Left hindlimb (tissue), 1 donor: ENCODE results near the gene SP100.
"Not testable (repeated sequence)": the region's sequence is repeated elsewhere in the genome, so short reads cannot be mapped to it uniquely, and the experiment has no call there.

Source experiments
- DNase-seq: peaks from one replicate; pipeline ENCODE4 v3.0.0-alpha.2; 2018

Gene SP100

DNA sequence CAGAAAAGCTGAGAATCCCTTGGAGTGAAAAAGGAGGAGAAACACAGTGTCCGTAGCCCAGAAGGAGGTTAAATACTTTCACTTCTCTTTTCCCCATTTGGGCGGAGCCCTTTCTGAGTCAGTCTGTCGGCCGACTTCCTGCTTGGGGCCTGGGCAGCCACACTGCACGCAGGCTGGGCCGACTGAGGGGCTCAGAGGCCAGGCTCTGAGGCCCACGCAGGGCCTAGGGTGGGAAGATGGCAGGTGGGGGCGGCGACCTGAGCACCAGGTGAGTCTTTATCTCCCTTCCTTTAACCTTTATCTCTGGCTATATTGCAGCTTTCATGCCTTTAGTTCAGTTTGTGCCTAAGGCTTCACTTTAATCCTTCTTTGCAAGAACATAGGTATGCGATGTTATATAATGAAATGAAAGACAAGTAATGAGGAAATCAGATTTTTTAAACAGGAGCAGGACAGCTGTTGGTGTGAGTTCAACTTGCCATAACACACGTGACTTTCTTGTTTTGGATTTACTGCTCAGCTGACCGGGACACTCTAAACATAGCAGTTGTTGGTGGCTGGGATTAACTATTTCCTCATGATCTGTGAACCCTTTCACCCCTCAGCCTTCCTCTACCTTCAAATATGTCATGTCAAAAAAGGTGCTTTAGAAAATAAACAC is at the start of gene SP100:
Gene SP100, plus strand, starts transcription at position 141 of the 661 bp plus-strand sequence. Its CDS starts 96 bp downstream, at position 237.
- DNase-seq: peak; percentile 65

DNA sequence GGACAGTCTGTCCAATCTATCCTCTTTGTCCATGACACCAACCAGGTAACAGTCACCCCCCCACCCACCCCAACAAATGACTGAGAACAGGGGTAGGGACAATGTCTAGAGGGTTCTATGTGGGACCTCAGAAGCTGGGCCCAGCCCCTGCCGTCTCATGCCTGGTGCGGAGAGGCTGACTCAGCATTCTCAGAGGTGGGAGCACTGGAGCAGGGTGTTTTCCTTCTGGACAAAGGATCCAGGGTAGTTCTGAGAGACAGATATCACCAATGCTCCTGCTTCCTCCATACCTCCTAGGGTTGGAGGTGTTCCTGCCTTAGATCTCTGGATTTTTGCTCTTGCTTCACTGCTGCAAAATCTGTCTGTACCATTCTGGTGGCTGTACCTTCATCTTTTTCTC is 33.9 kb upstream of the SP100 start:
- no peak for DNase-seq

DNA sequence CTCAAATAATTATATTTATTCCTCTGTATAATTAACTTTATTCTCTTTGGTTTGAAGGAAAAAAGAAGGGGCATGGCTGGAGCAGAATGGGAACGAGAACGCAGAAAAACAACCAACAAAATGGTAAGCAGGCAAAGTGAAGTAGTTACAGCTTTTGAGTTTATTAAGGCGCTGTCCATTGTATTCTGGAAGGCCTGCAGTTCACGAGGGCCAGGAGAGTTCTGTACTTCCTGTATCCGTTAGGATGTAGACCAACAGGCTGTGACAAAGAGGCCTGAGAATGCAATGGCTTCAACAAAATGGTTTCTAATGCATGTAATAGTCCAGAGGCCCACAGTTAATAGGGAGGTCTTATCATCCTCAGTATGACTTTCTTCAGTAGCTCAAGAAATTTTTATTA is 32.5 kb upstream of the SP100 start:
- no peak for DNase-seq

DNA sequence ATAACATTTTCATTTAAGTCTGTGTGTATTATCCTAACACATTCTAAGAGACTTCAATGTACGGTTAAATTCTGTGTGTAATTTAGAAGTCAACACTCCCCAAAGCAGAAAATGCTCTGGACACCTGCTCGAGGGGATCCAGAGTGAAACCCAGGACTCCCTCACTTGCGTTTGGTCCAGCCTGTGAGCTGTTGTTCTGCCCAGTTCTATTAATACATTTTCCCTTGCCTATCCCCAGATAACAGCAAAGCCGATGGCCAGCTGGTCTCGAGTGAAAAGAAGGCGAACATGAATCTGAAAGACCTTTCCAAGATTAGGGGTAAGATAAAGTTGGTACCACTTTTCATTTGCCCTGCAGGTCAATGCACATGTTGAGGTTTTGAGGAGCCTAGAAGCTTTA is 31.0 kb upstream of the SP100 start:
- no peak for DNase-seq

DNA sequence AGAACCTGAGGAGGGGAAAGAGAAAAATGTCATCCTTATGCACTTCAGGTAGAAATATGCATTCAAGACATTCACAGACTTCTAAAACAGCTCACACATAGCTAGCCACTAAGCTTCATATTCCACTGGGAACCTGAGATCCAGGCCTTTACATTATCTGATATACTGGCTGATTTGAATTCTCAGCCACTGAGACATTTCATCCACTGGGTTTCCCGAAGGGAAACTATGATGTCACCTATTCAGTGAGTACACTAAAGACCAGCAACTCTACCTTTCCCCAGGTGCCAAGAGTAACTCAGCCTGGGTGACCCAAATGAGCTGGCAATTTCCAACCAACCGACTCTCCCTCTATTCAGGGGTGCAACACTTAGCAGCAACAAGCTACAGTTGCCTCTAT is 21.7 kb upstream of the SP100 start:
- no peak for DNase-seq

DNA sequence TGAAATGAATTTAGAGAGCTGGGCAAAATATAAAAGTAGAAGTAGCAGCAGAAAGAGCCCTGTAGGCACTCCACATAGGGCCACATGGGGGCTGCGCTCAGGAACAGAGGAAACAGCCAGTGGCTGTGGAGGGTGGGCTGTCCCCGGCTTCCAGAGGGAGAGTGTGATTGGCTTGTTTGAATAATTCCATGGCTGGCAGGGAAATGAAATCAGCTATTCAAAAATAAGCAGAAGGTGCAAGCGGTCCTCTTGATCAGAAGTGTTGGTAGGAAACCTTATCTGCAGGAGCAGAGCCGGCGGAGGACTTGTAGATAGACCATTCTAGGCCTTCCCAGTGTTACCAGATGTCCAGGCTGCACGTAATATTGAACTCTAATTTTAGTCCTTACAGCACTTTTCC is 17.3 kb upstream of the SP100 start:
- not testable (repeated sequence) for DNase-seq

DNA sequence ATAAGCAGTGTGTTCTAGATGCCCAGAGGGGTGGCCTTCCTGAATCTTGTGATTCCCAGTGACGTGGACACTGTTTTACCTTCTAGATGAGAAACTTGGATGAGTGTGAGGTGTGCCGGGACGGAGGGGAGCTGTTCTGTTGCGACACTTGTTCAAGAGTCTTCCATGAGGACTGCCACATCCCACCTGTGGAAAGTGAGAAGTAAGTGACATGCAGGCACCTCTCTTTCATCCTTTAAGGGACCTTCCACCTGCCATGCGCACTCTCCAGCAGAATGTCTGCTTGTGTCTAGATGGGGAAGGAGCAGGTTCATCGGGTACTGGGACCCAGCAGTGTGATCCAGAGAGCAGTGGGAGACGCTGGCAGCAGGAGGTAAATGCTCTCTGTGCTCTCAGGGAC is 16.0 kb upstream of the SP100 start:
- no peak for DNase-seq

DNA sequence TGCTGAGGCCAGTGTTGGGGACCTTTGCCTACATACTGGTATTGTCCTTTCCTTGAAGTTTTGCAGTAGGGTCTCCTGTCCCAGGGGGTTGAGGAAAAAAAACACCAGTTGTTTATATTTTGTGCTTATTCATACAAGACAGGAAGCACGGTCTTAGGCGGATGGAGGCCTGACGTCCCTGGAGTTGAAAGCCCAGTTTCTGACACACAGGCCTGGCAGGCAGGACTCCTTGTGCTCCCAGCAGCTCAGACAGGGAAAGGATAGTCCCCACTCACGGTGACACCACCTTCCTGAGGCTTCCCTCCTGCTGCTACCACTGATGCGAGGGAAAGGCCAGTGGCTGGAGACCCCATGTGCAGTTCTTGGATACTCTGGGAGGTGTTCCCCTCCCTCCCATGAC is 15.5 kb upstream of the SP100 start:
- DNase-seq: no peak

DNA sequence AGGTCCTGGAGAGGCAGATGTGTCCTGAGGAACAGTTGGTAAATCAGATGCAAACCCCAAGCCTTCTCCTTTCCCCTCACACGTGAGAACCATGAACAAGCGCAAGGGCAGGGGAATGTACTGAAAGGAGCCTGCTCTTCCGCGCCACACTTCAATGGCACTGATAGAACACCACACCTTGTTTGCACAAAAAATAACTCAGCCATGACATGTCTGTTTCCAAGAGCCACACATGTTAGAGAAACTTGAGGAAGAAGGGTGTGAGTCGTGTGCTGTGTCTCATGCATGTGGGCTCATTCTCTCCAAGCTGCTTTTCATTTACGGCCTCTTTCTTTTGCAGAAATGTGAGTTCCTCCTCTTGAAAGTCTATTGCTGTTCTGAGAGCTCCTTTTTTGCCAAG is 15.0 kb upstream of the SP100 start:
- not testable (repeated sequence) for DNase-seq

DNA sequence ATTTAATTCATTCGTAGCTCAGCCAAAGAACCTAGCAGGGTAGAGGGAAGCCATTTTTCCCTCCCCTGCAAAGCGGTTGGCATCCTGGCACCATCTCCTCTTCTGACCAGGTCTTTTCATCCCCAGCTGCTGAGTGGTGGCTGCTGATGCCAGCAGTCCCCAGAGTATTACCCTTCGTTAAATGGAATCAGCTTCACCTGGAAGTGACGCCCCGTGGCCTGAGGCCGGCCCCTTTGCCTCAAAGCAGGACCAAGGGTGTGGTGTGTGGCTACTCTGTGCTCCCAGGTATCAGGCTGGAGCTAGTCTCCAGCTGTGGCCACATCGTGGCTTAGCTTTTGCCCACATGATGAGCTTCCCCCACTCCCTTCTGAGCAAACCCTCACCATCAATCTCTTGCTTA is 12.3 kb upstream of the SP100 start:
- no peak for DNase-seq

DNA sequence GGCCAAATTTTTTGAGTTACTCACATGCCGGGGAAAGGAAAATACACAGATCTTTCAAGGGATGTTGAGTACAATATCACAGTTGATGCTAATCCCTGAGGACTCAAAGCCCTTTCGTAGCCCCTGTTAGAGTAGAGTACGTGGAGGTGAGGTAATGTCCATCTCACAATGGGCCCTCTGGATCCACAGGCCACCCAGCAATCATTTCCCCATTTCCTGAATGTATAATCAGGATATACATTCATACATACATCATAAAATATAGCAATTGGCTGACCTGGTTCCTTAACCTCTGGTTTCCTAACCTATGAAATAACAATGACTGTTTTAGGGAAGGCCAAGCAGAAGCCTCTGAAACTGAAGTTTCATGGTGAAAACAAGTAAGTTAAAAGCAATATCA is 10.2 kb upstream of the SP100 start:
- DNase-seq: no peak

DNA sequence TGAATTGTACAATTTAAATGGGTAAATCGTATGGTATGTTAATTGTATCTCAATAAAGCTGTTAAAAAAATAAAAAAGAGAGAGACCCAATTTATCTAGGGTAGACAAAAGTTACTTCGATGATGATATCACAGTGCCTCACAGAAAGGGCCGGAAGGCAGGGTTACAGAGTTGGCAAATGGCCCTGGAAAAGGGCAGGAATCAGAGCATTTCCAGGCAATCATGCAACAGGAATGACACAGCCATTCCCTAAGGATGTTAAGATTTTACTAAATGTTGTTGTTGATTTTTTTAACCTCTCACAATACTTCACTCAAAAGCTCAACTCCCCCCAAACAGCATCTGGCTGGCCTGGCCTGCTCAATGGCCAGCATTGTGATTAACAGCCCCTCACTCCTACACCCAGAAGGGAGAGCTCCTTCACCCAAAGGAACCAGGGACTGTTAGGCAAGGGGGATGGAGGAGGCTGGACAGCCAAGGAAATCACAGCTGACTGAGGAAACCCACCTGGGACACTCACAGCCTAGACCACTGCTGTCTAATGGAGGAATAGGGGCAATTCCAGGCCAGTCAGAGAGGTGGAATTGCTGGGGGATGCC is 7.7 kb upstream of the SP100 start:
- DNase-seq: peak; percentile 50

DNA sequence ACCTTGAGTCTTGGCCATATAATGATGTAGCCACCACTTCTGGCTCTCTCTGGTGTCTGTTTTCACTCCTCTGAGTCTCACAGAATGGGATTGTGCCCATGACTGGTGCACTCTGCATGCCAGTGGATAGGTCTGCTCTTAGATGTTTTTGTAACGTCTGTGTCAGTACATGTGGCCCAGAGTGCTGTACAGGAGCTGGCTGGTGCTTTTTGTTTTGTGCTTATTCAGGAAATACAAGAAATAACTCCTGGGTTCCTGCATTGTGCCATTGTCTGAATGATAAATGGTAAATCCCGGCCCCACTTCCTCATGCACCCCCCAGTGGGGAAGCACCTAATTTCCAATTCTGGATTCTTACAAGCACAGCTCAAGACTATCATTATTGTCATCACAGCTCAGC is 6.7 kb upstream of the SP100 start:
- DNase-seq: not testable (repeated sequence)

DNA sequence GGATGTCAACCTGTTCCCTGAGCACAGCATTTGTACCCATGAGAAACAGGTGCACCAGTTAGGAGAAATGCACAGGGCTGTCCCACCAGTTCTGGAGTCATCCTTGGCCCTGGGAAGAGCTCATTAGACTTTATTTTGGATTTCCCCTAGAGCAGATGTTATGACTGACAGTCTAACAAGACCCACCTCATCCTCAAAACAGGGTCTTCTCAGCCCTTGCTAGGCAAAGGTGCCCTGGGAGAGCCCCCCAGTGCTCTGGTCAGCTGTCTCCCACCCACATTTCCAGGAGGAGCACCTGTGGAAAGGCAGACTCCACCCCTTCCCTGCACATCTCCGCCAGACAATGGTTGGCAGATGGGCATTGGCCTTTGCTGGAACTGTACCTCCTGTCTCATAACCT is 5.7 kb upstream of the SP100 start:
- DNase-seq: no peak

DNA sequence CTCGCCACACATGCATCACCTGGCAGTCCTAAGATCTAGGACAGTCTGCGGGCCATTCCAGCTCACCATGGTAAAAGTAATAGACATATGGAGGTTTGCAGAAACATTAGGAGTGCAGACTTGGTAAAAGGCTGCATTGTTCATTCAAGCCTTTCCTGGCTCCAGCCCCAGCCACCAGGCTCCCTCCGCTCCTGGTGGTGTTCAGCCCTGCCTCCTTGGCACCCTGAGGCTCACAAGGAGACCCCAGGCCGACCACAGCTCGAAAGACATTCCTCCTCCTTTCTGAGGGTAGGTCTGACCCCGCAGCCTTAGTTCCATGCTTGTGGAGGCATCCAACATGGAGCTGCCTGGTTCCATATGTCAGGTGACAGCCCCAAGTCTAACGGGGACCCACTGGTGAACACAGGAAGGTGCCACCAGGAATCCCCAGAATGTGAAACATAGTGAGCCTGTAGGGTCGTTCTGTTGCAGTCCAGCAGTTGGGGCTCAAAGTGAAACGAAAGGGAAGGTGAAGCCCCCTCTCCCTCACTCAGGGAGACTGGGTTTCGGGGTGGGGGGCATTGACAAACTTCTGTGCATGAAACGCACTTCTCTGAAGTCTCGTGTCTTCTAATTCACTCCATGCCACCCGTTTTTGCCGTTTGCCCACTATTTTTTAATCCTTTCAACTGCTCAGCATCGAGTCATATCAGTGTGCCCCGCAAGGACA is 5.0 kb upstream of the SP100 start:
- DNase-seq: no peak

DNA sequence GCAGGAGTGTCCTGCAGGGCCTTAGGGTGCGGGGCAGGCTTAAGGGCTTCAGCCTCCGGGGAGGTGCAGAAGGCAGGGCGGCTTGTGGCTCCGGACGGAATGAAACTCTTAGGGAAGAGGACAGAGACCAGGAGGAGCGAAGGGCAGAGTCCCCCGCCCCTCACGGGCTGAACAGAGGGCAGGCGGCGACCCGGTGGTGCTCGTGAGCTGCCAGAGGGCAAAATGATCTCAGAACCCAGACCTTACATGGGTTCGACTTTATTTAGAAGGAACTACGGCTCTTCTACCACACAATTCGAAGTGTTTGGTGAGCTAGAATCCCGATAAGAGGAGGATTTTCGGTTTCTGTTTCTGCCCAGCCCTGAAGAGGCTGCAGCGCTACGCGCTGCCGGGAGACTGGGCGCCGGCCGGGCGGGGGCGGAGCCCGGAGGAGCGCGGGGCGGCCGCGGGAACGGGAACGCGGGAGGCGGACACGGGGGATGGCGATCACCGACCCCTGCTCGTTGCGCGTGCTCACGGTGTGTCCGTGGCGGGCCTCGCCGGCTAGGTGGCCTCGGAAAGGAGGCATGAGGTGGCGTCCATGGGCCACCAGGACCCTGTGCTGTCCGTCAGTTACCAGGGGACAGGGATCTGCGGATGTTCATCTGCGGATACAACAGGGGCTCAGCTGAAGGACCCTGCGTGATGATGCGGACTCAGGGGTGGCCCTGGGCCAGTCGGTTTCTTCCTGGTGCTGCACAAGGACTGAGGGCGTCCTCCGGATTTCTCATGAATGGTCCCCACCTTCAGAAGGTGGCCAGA is 4.2 kb upstream of the SP100 start:
- peak; percentile 72 for DNase-seq

DNA sequence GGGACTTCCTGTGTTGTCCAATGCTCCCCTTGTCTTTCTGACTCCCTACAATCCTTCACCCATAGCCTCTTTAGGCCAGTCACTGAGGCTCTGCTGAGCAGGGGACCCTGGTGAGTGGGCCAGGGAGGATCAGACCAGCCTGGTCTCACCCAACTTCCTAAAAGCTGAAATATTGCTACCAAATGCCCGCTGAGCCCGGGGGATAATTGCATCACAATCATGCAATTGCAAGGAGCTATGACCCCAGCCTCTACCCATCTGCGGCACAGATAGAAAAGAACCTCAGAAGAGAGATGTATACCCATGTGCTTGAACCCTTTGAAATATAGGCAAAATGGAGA is 3.7 kb upstream of the SP100 start:
- no peak for DNase-seq

DNA sequence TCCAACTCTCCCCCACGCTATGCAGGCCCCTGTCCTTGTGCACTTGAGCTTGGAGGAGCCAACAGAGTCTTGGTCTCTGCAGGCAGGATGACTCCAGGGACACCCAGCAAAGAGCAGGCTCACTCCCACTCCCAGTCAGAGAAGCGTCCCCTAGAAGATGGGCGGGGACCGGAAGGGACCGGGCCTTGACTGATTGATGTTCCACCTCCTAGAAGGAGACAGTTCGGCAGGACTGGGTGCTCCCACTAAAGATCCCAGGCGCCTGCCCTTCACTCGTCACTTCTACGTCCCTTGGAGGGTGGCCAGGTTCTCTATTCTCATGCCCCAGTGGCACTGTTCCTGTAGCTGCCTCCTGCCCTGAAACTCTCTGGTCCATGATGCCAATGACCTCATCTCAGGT is 3.2 kb upstream of the SP100 start:
- no peak for DNase-seq

DNA sequence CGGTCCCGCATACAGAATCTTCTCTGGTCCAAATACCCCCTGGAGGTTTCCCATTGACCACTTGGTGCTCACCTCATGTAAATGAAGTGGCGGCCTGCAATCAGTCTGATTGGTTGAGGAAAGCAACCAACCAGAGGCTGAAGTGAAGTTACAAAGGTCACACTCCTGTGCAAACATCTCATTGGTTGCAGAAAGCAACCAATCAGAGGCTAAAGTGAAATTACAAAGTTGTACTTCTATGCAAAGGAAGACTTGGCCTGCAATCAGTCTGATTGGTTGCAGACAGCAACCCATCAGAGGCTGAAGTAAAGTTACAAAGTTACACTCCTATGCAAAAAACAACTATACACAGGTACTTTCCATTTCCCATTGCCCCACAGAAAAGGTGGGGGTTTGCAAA is 2.5 kb upstream of the SP100 start:
- no peak for DNase-seq

DNA sequence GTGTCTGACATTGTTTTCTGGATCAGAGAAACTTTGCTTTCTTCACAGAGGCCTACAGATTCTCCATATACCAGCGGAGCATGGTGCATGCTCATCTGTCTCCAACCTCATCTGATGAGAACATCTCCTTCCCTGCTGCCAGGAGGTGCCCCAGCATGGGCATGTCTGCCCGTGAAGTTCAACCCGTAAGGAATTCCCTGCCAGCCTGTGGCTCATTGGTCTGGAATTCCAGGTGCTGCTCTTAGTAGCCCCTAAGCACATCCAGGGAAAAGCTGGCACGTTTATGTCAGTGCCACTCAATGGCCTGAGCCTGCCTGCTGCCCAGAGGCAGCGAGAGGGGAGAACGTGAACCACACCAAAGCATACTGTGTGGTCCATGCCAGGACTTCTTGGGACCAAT is 1.7 kb upstream of the SP100 start:
- DNase-seq: no peak

DNA sequence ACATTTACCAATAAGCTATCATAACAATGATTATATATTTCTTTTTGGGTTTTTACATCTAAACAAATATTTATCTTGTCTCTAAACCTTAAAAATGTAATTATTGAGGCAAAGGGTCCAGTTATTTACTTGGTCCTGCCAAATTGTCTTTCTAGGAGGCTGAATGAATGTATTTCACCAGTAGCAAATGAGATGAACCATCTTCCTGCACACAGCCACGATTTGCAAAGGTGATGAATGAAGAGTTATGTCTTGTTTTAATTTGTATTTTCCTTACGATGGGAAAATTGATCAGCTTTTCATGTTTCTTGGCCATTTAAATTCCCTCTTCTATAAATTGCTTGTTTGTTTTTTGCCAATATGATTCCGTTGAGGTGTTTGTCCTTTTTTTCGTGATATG is 1.4 kb downstream of the SP100 start:
- no peak for DNase-seq

DNA sequence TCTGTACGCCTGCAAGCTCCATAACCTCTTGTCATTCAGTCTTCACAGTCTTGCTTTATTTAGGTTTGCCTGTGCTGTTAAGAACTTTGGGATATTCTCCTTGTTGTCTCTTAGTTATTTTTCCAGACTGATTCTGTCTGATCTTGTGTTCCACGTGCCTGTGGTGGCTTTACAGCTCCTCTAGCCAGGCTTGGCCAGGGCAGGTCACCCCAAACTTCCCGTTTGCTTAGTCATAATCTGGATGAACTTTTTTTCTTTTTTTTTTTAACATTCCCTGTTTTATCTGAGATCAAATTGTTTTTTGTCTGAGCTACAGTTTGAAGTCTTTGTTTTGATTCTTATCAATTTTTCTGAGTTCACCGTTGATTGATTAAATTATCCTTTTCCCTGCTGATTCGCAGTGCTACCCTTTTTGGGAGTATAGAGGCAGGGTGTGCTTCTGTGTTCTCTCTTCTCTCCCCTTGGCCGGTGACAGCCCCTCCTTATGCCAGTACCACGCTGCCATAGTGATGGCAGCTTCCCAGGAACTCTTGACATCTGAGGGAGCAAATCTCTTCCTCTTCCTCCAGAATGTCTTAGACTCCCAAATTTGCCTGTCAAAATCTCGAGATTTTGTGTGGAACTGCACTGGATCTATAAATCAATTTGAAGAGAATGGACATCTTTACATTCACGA is 2.5 kb downstream of the SP100 start:
- no peak for DNase-seq

DNA sequence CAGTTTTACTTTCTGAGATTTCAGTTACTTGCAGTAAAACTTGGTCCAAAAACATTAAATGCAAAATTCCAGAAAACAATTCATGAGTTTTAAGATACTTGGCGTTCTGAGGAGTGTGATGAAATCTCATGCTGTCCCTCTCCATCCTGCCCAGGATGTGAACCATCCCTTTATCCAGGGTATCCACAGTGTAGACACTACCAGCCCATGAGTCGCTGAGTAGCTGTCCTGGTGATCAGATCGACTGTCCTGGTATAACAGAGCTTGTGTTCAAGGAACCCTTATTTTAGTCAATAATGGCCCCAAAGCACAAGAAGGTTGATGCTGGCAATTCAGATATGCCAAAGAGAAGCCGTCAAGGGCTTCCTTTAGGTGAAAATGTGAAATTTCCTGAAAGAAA is 3.2 kb downstream of the SP100 start:
- no peak for DNase-seq
